HFFc6 (cell line): ENCODE measurements around the gene GLG1. TPM values are rescaled to one million over a fixed set of nuclear protein-coding genes. Genes with fewer than 3 reads are reported as not detected.
A peak's percentile ranks its signal among the peaks of the same experiment; 100 is the strongest.

Experiments
- DNase-seq: peaks from one replicate; pipeline ENCODE4 v3.0.0-alpha.2; 2018
- H3K27ac Mint-ChIP-seq: 2 replicates; pipeline ENCODE4 v1.8.0; 2020; ENCODE audit warnings: mild to moderate bottlenecking, mixed read lengths
- H3K27me3 Mint-ChIP-seq: 2 replicates; pipeline ENCODE4 v1.8.0; 2021; ENCODE audit warnings: mild to moderate bottlenecking, moderate library complexity, mixed read lengths; ENCODE audit not compliant: insufficient read depth
- H3K36me3 Mint-ChIP-seq: 2 replicates; pipeline ENCODE4 v1.8.0; 2021; ENCODE audit warnings: low read depth, mixed read lengths
- H3K4me1 Mint-ChIP-seq: 2 replicates; pipeline ENCODE4 v1.8.0; 2020; ENCODE audit warnings: low read depth, mixed read lengths
- H3K4me3 Mint-ChIP-seq: 2 replicates; pipeline ENCODE4 v1.8.0; 2020; ENCODE audit warnings: mild to moderate bottlenecking, moderate library complexity, mixed read lengths
- H3K9me3 Mint-ChIP-seq: 2 replicates; pipeline ENCODE4 v1.8.0; 2020; ENCODE audit warnings: mild to moderate bottlenecking, mixed read lengths
- total RNA-seq, 6 experiments: library from RNA; stranded (reverse); fragmentation: NEBNext Ultra II Directional; extraction: Animal tissue kit (Norgen Biotek cat#: 25700); gene quantifications; 2 replicates in 1 of 6; 3 replicates in 5 of 6; pipeline ENCODE4 v1.2.3, GENCODE V29; 2021
- TF ChIP-seq, protein P1 (sequence below): fragments of 200-600 bp; sonication (generic); IDR thresholded peaks from 2 replicates; pipeline ENCODE4 v1.5.0; 2021; ENCODE audit warnings: antibody characterized with exemption, mild to moderate bottlenecking

The GLG1 gene
- total RNA-seq, 6 experiments from 2014 or later, result 149 to 167 (median 161) TPM

DNA sequence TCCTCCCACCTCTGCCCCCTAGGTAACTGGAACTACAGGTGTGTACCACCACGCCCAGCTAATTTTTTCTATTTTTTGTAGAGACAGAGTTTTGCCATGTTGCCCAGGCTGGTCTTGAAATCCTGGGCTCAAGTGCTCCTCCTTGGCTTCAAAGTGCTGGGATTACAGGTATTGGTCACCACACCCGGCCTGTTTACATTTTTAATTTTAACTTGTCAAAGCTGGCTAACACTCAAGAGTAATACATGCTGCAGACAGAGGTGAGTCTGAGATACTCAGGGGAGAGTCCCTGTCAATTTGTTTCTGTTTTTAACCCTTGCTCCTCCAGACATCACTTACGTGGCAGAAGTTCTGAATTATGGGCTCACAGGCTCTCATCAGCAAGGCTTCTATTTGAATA lies 134.9 kb downstream of the GLG1 start:
- H3K36me3 Mint-ChIP-seq, result peaks cover 24% of the 10 kb centered on the region
- peaks cover 2% of the 10 kb centered on the region for H3K27me3 Mint-ChIP-seq
- no peak overlapping the region for H3K4me3 Mint-ChIP-seq
- H3K27ac Mint-ChIP-seq, result no peak overlapping the region
- TF ChIP-seq, protein P1, sequence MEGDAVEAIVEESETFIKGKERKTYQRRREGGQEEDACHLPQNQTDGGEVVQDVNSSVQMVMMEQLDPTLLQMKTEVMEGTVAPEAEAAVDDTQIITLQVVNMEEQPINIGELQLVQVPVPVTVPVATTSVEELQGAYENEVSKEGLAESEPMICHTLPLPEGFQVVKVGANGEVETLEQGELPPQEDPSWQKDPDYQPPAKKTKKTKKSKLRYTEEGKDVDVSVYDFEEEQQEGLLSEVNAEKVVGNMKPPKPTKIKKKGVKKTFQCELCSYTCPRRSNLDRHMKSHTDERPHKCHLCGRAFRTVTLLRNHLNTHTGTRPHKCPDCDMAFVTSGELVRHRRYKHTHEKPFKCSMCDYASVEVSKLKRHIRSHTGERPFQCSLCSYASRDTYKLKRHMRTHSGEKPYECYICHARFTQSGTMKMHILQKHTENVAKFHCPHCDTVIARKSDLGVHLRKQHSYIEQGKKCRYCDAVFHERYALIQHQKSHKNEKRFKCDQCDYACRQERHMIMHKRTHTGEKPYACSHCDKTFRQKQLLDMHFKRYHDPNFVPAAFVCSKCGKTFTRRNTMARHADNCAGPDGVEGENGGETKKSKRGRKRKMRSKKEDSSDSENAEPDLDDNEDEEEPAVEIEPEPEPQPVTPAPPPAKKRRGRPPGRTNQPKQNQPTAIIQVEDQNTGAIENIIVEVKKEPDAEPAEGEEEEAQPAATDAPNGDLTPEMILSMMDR, result no peak
- no peaks in the 10 kb centered on the region for H3K4me1 Mint-ChIP-seq
- no peaks in the 10 kb centered on the region for H3K9me3 Mint-ChIP-seq
- no peak for DNase-seq

DNA sequence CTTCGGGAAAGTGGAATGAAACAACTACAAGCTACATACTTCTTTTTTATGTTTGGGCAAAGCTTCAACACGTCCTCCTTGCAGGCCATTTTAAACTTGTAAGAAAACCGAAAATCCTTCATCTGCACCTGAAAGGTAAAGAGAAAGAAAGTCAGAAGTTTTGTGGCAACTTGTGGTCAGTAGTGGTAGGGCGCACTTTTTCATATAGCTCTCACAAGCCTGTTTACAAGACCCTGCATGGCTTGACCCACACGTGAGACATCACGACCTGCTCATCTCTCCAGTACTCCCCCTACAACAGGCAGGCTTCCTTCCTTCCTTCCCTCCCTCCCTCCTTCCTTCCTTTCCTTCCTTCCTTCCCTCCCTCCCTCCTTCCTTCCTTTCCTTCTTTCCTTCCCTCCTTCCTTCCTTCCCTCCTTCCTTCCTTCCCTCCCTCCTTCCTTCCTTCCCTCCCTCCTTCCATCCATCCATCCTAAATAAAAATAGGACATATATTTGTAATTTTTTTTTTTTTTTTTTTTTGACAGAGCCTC lies 136.9 kb downstream of the GLG1 start:
- no peak overlapping the region for H3K4me3 Mint-ChIP-seq
- TF ChIP-seq, protein P1, result no peak
- no peaks in the 10 kb centered on the region for H3K4me1 Mint-ChIP-seq
- no peak for DNase-seq
- H3K9me3 Mint-ChIP-seq, result no peaks in the 10 kb centered on the region
- H3K36me3 Mint-ChIP-seq, result peaks cover 28% of the 10 kb centered on the region
- H3K27ac Mint-ChIP-seq, result no peak overlapping the region
- peaks cover 2% of the 10 kb centered on the region for H3K27me3 Mint-ChIP-seq

DNA sequence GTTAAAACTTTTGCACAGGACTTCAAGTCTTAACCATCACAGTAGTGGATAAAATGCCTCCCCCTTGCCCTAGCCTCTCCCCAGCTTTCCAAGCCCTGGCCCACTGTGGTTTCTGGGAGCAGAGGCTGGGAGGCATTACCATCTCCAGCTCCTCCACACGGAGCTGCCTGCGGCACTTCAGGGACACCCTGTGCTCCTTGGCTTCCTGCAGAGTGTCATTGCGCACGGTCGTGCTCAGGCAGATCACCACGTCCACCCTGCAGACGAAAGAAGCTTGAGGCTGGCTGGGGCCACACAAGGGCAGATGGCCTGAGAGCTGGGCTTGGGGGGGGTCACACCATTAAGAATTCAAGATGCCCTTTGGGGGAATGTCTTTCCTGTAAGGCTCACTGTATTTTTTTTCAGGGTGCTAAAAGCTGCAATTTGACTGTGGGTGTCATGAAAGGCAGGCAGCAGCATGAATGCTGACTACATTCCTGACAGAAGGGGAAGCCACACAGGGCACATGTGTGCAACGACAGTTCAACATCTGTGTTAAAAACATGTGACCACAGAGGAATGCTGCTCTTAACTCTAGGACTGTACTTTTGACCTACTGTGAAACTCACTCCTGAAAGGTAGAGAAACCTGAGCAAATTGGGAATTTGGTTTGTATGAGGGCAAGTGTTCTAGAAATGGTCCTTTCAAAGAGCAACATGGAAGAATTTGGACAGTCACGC lies 137.9 kb downstream of the GLG1 start:
- H3K27me3 Mint-ChIP-seq, result peaks cover 3% of the 10 kb centered on the region
- H3K4me1 Mint-ChIP-seq, result no peaks in the 10 kb centered on the region; the same call in 1 of the 2 replicates
- H3K36me3 Mint-ChIP-seq, result peaks cover 36% of the 10 kb centered on the region
- H3K27ac Mint-ChIP-seq, result no peak overlapping the region
- TF ChIP-seq, protein P1, result no peak
- no peak for DNase-seq
- no peak overlapping the region for H3K4me3 Mint-ChIP-seq
- no peaks in the 10 kb centered on the region for H3K9me3 Mint-ChIP-seq

DNA sequence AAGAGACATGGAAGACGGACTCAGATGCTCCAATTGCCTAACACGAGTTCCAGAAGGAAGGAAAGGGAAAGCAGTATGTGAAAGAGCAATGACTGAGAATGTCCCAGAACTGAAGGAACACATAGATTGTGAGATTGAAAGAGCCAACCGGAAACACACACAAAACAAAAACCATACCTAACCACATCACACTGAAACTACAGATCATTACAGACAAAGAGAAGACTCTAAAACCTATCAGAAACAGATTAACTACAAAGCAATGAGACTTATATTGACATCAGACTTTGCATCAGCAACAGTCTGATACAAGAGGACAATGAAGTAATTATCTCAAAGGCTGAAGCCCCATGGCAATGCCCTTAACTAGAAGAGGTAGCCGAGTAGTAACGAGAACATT lies 140.0 kb downstream of the GLG1 start:
- Mint-ChIP-seq H3K9me3 (no peaks in the 10 kb centered on the region), H3K27me3 (peaks cover 4% of the 10 kb centered on the region; the same call in 1 of the 2 replicates), H3K36me3 (peaks cover 45% of the 10 kb centered on the region), H3K27ac (peak overlapping the region; percentile 6; the same call in 1 of the 2 replicates), H3K4me1 (peaks cover 8% of the 10 kb centered on the region; the same call in 1 of the 2 replicates), H3K4me3 (no peak overlapping the region)
- TF ChIP-seq, protein P1, result no peak
- no peak for DNase-seq

GRCh38 chr16:74465851-74466685 lies 140.8 kb downstream of the GLG1 start:
- DNase-seq, result no peak
- Mint-ChIP-seq H3K4me3 (no peak overlapping the region), H3K9me3 (no peaks in the 10 kb centered on the region), H3K36me3 (peaks cover 44% of the 10 kb centered on the region), H3K27ac (no peak overlapping the region), H3K4me1 (peaks cover 8% of the 10 kb centered on the region; the same call in 1 of the 2 replicates), H3K27me3 (peaks cover 4% of the 10 kb centered on the region; the same call in 1 of the 2 replicates)
- TF ChIP-seq, protein P1, result no peak
